DMS153 (cell line): ENCODE measurements around the gene RAC2.
"Not testable (repeated sequence)": the region's sequence is repeated elsewhere in the genome, so short reads cannot be mapped to it uniquely, and the experiment has no call there.

Experiments
- DNase-seq: peaks from one replicate; lab custom pipeline; 2025; lab: John Stamatoyannopoulos, UW

Gene RAC2

DNA sequence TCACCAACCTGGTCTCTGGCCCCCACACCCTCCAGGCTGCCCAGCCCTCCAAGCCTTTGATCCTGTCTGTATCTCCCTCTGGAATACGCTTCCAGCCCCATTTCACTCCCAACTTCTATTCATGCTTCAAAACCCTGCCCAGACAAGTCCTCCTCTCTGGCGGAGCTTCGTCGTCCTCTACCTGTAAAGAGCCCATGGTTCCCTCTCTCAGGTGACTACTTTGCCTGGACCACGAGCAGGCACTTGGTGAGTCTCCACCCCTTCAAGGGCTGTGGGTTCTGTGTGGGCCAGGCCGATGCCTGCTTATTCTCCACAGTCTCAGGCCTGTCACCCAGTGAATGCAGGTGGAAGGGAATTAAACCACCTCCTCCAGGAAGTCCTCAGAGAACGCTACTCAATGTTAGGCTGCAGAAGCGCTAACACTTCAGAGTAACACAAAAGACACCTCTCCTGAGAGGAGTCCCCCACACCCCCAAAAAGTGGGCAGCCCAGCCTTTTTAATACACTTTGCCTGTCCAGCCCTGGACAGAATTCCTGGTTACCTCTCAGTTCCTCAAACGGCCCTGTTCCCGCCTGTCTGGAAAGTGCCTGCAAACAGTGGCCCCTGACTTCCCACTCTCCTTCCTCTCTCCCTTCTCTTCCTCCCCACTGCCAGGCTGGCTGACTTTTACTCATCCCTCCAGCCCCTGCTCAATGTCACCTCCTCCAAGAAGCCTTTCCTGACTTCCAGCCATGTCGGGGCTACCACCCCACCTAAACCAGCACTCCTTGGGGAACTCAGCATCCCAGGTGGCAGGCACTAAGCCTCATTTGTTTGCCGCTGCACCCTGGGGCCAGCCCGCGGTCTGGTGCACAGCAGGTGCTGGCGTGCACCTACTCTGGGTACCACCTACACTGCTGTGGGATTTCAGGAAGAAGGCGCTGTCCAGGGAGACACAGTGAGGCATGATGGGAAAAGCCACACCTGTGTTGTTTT lies 9.0 kb downstream of the RAC2 start:
- no peak for DNase-seq

GRCh38 chr22:37233751-37234631 lies 10.1 kb downstream of the RAC2 start:
- DNase-seq: no peak

DNA sequence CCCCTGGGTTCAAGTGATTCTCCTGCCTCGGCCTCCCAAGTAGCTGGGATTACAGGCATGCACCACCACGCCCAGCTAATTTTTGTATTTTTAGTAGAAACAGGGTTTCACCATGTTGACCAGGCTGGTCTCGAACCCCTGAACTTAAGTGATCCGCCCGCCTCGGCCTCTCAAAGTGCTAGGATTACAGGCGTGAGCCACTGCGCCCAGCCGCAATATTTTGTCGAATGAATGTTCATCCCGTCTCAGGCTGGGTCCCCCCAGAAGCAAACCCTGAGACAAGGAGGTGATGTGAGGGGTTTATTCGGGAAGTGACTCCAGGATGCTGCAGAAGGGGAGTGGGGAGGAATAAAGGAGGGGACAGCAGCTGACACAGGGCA lies 10.7 kb downstream of the RAC2 start:
- DNase-seq: not testable (repeated sequence)

GRCh38 chr22:37232140-37232998 lies 11.7 kb downstream of the RAC2 start:
- DNase-seq: no peak

- DNase-seq: no peak
These were observed 12.5 kb downstream of the RAC2 start for GRCh38 chr22:37231406-37232139.

DNA sequence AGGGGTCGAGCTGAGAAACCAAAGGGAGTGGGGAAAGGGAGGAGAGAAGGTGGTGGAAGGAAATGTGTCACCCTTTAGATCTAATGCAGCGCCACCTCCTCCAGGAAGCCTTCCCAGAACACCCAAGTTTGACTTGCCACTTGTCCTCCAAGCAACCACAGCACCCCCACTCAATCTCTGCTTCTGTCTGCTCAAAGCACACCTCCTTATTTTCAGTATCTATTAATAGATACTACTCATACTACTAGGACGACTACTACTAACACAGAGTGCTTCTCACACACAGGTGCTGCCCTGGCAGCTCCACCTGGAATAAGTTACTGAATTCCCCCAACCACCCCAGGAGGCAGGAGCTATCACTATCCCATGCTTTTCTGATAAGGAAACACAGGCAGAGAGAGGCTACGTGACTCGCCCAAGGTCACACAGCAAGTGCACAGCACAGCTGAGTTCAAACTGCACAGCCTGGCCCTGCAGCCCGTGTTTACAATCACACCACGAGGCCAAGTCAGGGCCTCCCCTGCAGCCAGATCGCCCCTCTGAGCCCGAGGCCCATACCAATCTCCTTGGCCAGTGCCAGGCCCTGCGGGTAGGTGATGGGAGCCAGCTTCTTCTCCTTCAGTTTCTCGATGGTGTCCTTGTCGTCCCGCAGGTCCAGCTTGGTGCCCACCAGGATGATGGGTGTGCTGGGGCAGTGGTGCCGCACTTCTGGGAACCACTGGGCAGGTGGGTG lies 13.2 kb downstream of the RAC2 start:
- DNase-seq: no peak

DNA sequence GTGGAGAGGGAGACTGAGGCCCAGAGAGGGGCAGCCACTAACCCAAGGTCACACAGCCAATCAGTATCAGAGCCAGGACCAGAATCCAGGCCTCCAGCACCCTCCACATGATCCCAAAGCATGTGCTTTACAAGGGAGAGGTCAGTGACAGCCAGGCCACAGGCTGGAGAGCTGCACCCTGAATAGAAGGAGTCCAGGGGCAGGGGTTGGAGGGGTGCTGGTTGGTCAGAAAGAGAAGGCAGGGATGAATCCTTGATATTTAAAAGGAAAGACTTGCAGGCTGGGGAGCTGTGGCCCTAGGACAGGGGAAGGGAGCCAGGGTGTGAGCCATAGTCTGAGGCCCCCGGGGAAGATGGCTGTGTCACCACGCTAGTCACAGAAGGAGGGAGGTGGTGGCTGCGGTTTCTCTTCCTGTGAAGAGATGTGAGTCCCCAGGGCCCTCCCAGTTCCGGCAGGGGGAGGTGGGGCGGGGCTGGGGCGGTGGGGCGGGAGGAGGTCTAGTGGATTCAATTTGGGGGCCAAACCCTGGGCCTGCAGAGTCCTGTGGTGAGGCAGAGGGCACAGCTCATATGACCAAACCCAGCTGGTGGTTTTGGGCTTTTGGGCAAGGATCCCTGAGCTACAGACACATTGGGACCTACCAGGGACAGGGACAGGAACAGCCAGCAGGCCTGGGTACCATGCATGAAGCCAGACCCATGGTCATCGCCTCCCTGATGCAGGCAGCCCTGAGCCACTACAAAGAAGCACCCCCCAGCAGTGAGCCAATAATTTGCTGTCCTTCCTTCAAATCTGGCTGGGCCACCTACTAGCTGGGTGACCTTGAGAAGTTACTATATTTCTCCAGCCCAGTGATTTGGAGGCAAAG lies 14.0 kb downstream of the RAC2 start:
- no peak for DNase-seq

- no peak for DNase-seq
These were observed 14.9 kb downstream of the RAC2 start for GRCh38 chr22:37229012-37229804.

DNA sequence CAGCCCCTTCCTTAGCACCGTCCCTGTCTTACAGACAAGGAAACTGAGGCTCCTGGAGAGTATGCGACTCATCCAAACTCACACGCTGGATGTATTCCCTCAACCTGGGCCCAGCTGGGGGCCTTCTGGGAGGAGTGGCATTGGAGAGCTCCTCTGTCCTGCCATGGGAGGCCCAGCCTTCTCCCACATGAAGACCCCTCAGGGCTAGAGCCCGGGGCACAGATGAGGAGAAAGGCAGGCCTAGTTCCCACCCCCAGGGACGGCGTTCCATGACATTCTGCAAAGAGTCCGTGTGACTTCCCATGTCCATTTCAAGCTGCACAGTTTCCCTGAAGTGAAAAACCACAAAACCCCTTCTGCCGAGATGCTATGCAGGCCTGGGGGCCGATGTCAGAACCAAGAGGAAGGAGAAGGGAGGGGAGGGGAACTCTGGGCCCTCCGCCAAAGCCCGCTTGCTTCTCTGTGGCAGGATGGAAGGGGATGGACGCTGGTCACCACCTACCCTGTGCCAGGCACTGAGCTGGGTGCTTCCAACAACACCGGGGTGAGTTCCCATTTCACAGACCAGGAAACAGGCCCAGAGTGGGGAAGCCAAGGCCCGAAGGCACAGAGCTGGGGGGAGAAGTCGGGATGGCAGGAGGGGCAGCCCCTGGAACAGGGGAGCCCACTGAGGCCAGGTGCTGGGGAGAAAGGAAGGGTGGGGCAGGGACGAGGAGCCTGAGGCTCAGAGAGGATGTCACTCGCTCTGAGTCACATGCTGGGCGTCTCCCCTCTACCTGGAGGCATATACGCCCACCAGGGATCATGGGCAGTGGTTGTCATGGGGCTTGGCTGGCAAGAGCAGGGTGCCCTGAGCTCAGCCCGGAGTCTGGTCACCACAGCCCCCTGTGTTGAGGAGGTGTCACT lies 15.7 kb downstream of the RAC2 start:
- DNase-seq: no peak

DNA sequence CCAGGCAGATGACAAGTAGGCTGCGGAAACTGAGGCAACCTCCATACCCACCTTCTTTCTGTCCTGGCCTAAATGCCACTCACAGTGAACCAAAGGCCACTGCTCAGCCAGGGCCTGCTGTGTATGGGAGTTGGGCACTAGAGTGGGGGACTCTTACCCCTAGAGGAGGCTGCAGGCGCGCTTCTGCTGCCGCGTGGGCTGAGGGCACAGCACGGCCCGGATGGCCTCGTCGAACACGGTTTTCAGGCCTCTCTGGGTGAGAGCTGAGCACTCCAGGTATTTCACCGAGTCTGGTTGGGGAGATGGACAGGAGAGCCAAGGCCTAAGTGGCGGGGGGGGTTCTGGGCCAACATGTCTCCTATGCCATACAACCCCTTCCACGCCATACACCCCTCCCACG lies 17.6 kb downstream of the RAC2 start:
- no peak for DNase-seq

GRCh38 chr22:37226087-37226486 lies 18.0 kb downstream of the RAC2 start:
- no peak for DNase-seq

DNA sequence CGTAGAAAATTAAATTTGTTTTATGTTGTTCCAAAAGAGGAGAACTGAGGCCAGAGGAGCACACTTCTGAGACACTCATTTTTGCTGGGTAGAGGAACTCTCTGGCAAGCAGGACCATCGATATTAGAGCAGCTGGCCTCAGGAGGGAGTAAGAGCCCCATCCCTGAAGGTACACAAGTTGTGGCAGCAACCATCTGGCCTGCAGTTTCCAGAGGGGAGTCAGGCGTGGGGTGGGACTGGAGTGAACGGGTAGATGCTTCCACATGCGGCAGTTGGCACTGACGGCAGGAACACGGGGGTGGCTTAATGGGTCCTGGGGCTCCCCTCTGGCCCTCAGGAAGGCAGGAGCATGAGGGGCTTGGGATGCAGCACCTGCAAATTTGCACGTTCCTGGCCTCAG lies 18.6 kb downstream of the RAC2 start:
- no peak for DNase-seq

GRCh38 chr22:37224757-37225420 lies 19.2 kb downstream of the RAC2 start:
- DNase-seq: no peak

- DNase-seq: no peak
These were observed 20.0 kb downstream of the RAC2 start for GRCh38 chr22:37223965-37224551.

GRCh38 chr22:37222440-37222971 lies 21.6 kb downstream of the RAC2 start:
- DNase-seq: no peak
